ENCODE data around the gene PRPF40A.

PRPF40A gene

DNA sequence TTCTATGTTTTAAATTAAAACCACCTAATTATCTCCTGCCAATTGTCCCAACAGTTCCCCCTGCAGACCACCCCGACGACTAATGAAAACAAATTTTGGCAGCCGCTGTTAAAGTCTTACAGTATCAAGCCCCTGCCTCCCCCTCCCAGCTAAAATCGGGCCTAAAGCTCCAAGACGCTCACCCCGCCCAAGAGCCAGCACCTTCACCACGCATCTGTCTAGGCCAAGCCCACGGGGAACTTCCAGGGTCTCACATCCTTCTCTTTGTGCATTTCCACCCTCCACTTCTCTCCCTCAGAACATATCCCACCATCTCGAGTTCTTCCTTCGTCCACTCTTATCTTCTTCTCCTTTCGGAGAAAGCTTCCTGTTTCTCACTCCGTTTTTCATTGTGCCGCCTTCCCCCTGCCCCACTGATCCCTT is 445 bp downstream of the PRPF40A start:
- peak in 1 of 2 experiments; percentile 29 for DNase-seq

DNA sequence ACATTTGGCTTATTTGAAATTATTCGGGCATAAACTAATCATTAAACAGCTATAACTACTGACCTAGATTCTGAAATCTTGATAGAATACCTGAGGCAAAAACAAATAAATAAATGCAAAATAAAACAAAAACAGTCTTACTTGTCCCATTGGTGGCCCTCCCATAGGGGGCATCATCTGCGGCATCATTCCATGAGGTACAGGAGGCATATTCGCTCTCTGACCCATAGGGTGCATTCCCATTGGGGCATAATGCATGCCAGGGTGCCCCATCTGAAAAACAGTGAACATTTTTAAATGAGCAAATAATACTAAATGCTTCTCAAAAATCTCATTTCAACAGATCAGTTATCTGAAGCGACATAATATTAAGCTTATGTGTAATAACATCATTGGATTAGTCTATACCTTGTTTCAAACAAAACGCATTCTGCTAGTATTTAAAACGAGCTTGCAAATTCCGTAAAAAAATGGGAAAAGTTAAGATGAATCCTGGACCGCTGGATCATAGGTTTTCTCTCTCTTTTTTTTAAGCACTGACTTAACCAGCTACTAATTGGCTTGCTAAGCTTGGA is 1.3 kb downstream of the PRPF40A start:
- peak in 1 of 2 experiments; percentile 37 for DNase-seq

DNA sequence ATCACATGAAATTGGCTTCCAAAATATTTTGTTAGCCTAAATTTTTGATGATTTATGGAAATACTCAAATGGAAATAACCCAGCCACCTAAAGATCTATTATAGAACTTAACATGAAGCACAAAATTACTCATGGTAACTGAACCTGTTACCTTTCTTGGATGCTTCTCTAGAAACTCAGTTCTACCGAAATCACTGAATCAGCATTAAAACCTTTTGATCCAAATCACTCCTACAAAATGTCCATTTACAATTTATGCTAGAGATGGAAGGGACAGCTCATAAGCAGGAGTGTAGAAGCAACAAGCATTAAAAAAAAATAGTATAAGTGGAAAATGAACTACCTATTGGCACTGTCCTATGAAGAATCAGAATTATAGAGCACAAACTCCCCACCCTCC is 2.1 kb downstream of the PRPF40A start:
- no peak for DNase-seq

DNA sequence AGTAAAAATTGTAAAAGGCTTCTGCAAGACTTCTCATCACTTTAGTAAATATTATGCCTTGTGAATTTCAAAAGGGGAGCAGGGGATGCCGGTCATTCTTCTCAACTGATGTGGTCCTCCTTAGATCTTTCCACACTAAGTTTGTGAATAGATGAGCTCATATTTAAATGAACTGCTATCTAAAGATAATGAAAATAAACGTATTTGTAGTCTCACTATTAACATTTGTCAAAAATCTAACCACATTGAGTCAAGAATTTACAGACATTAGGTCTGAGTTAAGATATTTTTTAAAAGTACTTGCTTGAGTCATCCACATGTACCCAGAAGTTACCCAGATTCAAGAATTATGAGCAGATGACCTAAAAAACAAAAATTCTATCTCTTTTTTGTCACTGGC is 6.5 kb downstream of the PRPF40A start:
- no peak for DNase-seq

DNA sequence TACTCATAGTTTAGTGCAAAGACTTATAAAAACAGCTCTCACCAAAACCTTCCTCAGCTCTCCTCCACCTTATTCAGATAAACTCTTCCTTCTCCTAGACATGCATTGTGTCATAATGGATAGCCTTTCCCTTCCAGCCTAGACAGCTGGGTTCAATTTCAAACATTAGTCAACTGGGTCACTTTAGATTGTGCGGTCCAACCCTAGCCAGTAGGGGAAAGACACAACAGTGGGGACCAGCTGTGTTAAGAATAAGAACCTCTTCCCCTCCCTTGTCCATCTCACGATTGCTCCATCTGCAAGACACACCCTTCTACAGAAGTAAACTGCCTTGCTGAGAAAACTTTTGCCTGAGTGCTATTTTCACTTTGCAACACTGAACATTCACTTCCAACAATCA is 8.5 kb downstream of the PRPF40A start:
- DNase-seq, result no peak

DNA sequence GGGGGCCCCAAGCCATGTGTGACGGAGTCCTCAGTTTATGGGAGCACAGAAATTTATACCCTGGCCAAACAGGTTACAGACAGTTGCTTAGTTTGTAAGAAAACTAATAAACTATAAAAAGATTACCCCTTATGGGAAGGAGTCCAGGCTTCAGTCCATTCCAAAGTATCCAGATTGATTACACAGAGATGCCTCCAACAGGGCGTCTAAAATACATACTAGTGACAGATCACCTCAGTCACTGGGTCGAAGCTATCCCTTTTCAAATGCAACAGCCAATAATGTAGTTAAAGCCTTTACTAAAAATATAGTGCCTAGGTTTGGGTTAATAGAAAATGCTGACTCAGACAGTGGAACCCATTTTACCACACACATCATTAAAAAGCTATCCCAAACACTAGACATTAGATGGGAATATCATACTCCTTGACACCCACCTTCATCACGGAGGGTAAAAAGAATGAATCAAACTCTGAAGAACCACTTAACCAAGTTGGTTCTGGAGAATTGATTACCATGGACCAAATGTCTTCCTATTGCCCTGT is 10.7 kb downstream of the PRPF40A start:
- DNase-seq, result no peak

DNA sequence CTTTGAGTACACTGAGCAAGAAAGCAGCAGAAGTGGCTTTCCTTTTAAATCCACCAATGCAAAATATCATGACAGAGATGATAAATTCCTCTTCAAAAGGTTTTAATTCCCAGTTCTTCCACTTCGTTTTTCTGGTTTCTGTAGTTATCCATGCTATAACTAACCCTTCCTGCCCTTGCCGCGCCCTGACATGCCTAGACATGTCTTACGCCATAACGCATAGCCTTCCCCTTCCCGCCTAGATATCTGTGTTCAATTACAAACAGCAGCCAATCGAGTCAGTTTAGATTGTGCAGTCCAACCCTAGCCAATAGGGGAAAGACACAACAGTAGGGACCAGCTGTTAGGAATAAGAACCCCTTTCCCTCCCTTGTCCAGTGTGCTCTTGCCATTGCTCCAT is 16.1 kb downstream of the PRPF40A start:
- no peak for DNase-seq

DNA sequence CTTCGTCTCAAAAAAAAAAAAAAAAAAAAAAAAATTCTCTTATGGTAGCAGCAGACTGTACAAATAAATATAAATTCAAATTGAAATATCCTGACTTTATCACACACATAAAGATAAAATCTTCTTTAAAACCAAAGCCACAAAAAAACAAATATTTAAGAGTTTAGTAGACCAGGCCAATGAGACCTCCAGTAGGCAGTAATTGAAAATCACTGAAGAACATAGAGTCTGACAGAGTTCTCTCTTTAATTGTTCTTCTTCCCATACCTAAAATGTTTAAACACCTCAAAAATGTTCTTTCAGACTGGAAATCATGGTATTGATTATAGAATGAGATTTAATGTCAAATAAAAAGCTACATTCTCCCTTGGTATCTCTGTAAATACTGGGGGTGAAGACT is 20.8 kb downstream of the PRPF40A start:
- DNase-seq, result no peak

DNA sequence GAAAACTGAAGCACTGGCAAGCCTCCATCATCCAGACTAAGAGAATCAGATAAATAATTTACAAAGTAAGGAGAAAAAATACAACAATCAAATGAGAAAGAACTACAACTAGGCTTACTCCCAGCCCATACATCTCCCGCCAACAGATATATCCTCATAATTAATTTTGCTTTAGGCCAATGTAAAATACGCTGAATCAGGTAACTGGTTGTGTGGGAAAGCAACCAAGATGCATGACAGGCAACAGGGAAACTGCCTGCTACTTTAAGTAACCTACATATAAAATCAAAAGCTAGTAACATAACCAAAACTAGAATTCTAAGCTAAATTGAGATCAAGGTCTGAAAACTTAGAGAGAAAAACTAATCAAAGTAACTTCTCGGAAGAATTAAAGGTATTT is 21.5 kb downstream of the PRPF40A start:
- DNase-seq, result no peak

DNA sequence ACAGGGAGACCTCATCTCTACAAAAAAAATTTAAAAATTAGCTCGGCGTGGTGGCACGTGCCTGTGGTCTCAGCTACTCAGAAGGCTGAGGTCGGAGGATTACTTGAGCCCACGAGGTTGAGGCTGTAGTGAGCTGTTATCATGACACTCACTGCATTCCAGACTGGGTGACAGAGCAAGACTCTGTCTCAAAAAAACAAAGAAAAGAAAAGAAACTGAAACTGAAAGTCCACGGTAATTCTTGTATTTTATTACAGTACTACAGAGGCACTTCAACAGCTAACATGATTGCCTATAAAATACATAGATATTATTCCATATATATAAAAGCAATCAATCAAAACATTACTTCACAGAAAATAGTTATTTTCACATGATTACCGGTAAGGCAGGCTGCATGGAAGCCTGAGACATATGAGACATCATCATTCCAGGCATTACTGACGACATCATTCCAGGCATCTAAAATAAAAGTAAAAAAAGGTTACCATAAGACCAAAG is 23.1 kb downstream of the PRPF40A start:
- no peak for DNase-seq

DNA sequence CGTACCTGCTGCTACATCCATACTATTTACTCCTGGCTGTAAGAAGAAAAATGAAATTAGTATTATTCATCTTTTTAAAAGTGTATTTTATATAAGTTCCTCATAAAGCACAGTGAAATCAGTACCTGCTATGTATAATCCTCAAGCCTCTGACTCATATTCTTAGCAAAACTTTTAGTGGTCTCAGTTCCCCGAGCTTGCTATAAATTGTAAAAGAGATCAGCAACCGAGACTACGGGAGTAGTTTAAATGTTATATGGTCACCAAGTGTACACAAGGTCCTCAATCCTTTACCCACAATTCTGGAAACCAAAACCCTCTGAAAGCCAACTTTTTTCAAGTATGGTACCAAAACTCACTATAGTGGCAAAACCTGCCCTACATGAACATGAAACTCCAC is 24.2 kb downstream of the PRPF40A start:
- no peak for DNase-seq

DNA sequence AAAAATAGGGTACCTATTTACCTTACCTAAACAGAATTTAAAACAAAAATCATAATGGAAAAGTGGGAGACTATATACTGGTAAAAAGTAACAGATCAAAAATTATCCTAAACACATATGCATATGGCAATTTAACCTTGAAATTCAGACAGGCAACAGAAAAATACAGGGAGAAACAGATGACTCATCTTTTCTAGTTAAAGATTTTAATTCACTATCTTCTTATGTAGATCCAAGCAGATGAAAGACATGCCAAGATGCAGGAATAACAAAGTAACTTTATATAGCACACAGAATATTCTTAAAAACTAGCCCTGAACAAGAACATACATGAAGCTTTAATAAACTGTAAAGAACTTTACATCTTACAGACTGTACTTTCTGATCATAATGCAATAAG is 30.9 kb downstream of the PRPF40A start:
- no peak for DNase-seq

DNA sequence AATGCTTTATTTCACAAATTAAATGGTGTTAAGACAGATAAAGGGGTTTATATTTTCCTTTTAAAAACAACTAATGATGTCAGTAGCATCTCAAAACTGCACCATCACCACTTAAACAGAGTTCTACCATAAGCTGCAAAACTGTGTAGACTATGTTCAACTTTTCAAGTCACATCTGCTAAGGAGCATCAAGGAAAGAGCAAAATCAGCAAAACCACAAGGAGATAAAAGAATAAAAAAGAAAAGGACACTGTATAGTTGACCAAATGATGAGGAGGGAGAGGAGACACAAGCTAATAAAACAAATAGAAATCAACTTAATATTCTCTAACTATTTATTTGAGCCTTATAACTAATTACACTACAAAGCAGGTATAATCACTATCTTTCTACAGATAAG is 33.9 kb downstream of the PRPF40A start:
- DNase-seq, result no peak

DNA sequence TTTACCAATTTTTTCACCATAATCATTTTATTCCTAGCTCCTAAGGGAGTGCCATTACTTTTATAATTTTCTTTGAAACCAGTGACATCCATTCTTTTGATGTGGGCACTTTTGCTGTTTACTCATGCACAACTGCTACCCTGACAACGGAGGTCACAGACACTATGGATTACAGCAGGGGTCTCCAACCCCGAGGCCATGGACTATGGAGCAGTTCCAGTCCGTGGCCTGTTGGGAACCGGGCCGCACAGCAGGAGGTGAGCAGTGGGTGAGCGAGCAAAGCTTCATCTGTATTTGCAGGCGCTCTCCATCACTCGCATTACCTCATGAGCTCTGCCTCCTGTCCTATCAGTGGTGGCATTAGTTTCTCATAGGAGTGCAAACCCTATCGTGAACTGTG is 34.6 kb downstream of the PRPF40A start:
- no peak for DNase-seq

DNA sequence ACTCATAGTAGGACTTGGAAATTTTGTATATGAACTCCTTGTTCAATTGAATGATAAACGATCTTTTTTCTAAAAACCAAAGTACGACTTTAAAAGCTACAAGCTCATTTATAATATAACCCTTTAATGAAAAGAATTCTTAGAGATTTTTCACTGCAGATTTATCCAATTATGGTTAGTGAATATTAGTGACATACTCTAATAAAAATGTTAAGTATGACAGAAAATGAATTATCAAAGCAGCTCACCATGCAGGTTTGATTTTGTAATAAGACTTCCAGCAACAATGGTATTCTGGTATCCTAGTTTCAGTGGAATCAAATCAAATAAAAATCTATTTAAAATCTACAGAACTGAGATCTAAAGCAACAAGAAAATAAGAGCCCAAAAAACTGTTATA is 38.5 kb downstream of the PRPF40A start:
- no peak for DNase-seq

DNA sequence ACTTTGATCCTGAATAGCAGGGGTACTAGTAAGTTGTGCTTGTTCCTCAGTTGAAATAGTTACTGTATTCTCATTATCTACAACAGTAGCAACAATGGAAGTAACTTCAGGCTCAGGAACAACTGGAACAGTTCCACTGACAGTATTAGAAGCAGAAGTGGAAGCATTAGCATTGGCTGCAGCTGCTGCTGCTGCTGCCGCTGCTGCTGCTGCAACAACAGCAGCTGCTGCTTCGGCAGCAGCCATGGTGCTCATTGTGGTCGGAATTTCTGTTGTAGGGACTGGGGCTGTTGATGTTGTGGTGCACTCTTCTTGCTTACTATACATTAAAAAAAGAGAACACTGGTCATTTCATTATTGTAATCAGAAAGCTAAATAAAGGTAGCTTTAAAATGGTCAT is 40.8 kb downstream of the PRPF40A start:
- no peak for DNase-seq

DNA sequence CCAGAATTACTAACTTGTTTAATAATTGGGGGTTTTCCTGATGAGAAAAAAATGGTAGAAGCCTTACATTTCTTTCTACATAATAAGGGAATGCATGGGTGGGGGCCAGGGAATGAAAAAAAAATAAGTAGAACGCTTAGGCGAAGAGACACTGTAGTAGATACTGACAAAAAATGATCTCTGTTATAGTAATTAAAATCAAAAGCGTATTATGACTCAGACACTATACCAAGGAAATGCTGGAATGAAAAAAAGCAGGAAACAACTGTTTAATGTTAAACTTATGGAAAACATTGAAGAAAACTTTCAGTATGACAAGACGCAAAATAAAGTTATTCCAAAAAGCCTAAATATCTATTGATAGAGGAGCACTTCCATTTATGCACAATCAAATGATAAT is 42.9 kb downstream of the PRPF40A start:
- no peak for DNase-seq

DNA sequence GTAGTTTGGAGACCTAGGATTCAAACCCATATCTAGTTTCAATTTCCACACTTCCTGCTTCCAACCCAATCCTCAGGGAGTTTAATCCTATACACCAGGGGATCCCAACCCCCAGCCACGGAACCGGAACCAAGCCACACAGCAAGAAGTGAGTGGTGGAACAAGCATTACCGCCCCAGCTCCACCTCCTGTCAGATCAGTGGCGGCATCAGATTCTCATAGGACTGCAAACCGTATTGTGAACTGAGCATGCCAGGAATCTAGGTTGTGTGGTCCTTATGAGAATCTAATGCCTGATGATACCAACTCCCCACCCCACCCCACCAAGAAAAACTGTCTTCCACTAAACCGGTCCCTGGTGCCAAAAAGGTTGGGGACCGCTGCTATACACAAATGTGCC is 52.5 kb downstream of the PRPF40A start:
- DNase-seq, result no peak

DNA sequence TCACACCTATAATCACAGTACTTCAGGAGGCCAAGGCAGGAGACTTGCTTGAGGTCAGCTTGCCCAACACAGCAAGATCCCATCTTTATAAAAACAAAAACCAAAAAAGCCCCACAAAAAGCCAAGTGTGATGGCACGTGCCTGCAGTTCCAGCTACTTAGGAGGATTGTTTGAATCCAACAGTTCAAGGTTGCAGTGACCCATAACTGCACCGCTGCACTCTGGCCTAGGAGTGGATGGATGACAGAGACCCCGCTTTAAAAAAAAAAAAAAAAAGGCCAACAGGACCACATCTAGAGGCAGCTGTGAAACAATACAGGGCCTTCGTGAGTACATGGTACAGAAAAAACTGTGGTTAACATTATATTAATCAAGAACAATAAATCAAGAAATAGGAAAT is 56.2 kb downstream of the PRPF40A start:
- DNase-seq, result no peak

DNA sequence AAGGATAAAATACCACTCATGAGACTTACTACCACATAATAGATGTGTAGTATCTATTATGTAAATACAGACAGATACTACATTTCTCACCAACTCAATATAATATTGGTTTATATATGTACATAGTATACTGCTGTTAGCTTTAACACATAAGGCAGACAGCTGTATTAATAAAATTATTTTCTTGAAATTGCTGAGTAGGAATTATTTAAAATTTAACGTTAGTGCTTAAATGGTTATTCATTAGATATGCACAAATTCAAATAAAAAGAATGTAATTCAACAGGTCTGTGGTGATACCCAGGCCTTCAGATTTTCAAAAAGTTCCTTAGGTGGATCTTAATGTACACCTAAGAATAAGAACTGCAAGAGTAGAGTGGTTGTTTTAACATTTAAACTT is 59.0 kb downstream of the PRPF40A start:
- DNase-seq, result no peak

DNA sequence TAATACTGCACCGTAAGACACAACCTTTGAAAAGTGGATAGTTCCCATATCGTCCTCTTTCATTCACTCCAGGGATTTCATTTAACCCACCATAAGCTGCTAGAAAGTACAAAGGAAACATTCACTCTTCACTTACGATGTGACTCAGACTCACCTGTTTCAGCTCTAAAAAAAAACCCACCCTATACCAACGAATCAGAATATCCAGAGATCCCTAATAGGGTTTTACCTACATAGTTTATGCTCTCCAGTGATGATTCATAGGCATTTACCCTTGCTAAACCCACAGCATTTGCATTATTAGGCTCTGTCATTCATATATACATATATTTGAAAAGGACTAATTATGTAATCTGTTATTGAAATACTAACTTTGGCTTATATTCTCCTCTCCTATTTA is 60.2 kb downstream of the PRPF40A start:
- DNase-seq, result no peak

DNA sequence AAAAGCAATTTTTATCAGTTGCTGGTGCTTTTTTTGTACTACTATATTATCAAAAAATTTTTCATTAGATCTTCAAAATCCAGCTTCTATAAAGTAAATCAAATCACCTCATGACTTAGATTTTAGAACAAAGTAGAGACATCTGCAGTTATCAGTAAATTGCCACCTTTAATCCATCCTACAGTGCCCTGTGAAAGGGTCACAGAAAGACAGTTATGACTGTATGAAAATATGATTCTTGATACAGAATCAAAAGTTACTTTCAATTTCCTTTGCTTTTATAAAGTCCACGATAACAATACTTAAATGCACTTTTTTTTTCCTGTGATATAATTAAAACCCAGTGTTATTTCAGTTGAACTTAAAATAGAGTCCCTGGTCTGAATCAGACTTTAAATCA is 61.4 kb downstream of the PRPF40A start:
- DNase-seq, result no peak

DNA sequence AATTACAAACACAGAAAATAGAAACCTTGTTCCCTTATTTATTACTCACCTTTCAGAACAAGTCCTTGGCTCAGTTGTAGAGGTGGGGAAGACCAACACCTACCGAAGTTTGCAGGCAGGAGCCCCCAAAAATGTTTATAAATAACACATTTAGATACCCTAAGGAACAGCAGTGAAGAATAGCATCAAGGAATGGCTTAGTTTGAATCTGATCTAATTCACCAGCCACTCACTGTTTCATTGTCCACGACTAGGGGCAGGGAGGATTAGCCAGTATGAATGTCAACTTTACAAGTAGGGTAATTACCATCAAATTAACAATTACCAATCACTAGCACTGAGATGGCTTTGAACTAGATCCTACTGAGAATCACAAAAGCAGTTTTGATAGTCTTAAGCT is 65.4 kb downstream of the PRPF40A start:
- no peak for DNase-seq

DNA sequence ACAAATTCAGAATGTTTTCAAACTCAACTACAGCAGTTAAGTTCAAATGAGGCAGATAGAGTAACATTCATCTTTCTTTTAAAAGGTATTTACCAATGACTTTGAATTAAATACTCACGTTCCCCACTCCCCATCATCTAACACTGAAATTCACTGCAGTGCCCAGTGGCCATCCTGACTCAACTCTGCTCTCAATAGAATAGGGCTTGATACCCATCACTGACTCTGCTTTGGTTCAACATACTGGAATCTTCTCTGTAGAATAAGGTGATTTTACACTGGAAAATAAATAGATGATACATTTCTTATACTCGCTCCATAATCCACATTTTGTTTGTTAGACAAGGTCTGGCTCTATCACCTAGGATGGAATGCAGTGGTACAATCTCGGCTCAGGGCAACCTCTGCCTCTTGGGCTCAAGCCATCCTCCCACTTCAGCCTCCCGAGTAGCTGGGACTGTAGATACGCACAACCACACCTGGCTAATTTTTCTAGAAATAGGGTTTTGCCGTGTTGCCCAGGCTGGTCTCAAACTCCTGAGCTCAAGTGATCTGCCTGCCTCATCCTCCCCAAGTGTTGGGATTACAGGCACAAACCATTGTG is 66.4 kb downstream of the PRPF40A start:
- no peak for DNase-seq

DNA sequence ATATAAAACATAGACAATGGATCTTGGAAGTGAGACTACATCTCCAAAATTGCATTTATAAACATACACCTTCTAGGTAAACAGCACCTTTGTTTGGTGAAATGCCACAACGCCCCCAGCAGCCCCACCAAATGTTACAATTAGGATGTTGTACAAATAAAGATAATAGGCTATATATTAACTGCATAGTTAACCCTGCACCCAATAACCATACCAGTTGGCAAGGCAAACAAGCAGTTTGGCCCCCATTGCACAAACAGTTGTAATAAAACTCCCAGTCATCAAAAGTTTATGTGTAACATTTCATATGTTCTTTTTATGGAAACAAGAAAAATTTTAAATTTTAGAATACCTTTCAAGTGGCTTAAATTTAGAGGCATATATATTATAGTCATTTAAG is 67.3 kb downstream of the PRPF40A start:
- no peak for DNase-seq

Measured in NCI-H446 (cell line).